Transverse colon (tissue), 4 donors: ENCODE measurements around the gene PRR23E. TPM values are rescaled to one million over a fixed set of nuclear protein-coding genes. Genes with fewer than 3 reads are reported as not detected.

ENCODE experiments used
- DNase-seq: peaks from one replicate; pipeline ENCODE4 v3.0.0-alpha.2; 2019
- H3K27ac ChIP-seq, 4 donors: fragments of 200-600 bp; sonication (generic); 2 replicates each; pipeline ENCODE4 v1.5.1; 2016 to 2018; ENCODE audit warnings: inconsistent platforms in 4 of 4
- H3K27me3 ChIP-seq: fragments of 200-600 bp; sonication (generic); 2 replicates; pipeline ENCODE4 v1.5.1; 2017; ENCODE audit warnings: inconsistent platforms
- H3K36me3 ChIP-seq, 4 donors: fragments of 200-600 bp; sonication (generic); 2 replicates each; pipeline ENCODE4 v1.5.1; 2017 to 2019; ENCODE audit warnings: inconsistent platforms in 4 of 4
- H3K4me1 ChIP-seq, 4 donors: fragments of 200-600 bp; sonication (generic); 2 replicates each; pipeline ENCODE4 v1.5.1; 2017 to 2020; ENCODE audit warnings: inconsistent platforms in 4 of 4
- H3K4me3 ChIP-seq, 4 donors: fragments of 200-600 bp; sonication (generic); 1 replicate in 1 of 4; 2 replicates in 3 of 4; pipeline versions ENCODE4 v1.5.1 to v1.6.1; 2017 to 2019; ENCODE audit warnings: inconsistent platforms in 4 of 4
- H3K9me3 ChIP-seq, 2 donors: fragments of 200-600 bp; sonication (generic); 2 replicates each; pipeline ENCODE4 v1.5.1; 2017 to 2019; ENCODE audit warnings: inconsistent platforms in 2 of 2
- EP300 ChIP-seq: sonication (generic); formaldehyde crosslinking; IDR thresholded peaks from one replicate; pipeline ENCODE4 v1.6.1; 2017; ENCODE audit warnings: antibody characterized with exemption, low read depth
- POLR2A ChIP-seq: fragments of 450-650 bp; IDR thresholded peaks from one replicate; pipeline ENCODE4 v1.6.1; 2016; ENCODE audit warnings: antibody characterized with exemption, mild to moderate bottlenecking, moderate library complexity
- POLR2AphosphoS5 ChIP-seq, 3 donors: sonication (generic); formaldehyde crosslinking; IDR thresholded peaks; one replicate each; pipeline ENCODE4 v1.6.1; 2016; ENCODE audit warnings: antibody characterized with exemption in 3 of 3
- WGBS, 2 donors: methylation state at CpG; one replicate each; pipeline ENCODE4 v1.1.5; 2018; ENCODE audit warnings: low coverage in 1 of 2; 5-methylcytosine and 5-hydroxymethylcytosine counted together
- in situ Hi-C, 4 donors: fragments of 200-750 bp; cut with MboI; loops; one replicate each; pipeline versions ENCODE4 v1.15.0 to v1.15.1; 2017; ENCODE audit warnings: low sequenced_read_pairs in 3 of 4, low pct_ligation_motif_present in 1 of 4, low pct_unique_long_range_greater_than_20kb in 1 of 4
- intact Hi-C: fragments of 100-400 bp; cut with DNase I; formaldehyde crosslinking; loops from one replicate; pipeline ENCODE4 v1.15.1; 2023; ENCODE audit warnings: low total_unique reads
- total RNA-seq, 4 donors: library from RNA; depleted of rRNA; stranded (reverse); fragments of >200 nt; gene quantifications; one replicate each; pipeline ENCODE4 v1.1.0, GENCODE V29; 2016
- TF ChIP-seq, protein P1 (sequence below), 5 experiments: fragments of 200-600 bp in 3 of 5; fragments of 450-650 bp in 2 of 5; sonication (generic) in 3 of 5; IDR thresholded peaks; 1 replicate in 2 of 5; 2 replicates in 3 of 5; pipeline ENCODE4 v1.5.1; 2016 to 2017; ENCODE audit warnings: antibody characterized with exemption in 5 of 5, inconsistent platforms in 3 of 5, mild to moderate bottlenecking in 2 of 5, moderate library complexity in 1 of 5

Gene PRR23E
- total RNA-seq, 4 donors from 2014 or later: not detected

DNA sequence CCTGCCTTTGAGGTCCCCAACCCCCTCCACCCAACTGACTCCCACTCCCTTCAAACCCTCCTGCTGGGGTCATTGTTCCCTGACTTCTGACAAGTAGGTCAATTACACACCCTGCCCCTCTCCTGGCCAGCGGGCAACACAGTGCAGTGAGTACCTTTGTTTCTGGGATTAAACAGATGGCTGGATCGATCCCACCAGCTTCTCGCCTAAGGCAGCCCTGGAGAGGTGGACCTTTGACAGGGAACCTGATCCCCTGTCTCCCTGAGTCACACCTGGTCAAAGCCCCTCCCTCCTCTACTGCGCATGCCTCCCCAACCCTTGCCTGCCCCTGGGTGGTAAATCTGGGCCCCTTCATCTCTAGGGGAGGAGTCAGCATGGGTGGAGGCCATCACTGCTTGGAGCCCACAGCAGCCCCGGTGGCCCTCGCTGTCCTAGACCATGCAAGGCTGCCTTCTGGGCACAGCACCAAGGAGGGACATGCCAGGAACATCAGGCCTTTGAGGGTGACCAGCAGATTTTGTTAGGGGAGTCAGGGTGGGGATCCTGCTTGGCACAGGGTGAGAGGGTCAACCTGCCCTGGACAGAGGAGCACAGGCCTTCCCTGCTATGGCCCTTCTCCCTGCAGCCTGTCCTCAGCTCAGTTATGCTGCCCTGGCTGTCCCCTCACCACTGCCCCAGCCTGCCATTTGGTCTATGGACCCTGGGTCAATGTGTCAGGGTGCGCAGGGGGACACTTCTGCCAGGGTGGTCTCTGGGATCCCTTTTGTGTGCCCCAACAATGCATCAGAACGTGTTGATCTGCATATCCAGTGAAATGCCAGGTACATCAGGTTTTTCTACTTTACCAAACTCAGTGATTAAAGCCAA, 9.8 kb upstream of the PRR23E start:
- in situ Hi-C loops: no loop called here
- 41 to 78% methylated on average over 2 to 8 of the region's 8 CpGs for WGBS, 2 donors
- intact Hi-C loops: no loop called here

DNA sequence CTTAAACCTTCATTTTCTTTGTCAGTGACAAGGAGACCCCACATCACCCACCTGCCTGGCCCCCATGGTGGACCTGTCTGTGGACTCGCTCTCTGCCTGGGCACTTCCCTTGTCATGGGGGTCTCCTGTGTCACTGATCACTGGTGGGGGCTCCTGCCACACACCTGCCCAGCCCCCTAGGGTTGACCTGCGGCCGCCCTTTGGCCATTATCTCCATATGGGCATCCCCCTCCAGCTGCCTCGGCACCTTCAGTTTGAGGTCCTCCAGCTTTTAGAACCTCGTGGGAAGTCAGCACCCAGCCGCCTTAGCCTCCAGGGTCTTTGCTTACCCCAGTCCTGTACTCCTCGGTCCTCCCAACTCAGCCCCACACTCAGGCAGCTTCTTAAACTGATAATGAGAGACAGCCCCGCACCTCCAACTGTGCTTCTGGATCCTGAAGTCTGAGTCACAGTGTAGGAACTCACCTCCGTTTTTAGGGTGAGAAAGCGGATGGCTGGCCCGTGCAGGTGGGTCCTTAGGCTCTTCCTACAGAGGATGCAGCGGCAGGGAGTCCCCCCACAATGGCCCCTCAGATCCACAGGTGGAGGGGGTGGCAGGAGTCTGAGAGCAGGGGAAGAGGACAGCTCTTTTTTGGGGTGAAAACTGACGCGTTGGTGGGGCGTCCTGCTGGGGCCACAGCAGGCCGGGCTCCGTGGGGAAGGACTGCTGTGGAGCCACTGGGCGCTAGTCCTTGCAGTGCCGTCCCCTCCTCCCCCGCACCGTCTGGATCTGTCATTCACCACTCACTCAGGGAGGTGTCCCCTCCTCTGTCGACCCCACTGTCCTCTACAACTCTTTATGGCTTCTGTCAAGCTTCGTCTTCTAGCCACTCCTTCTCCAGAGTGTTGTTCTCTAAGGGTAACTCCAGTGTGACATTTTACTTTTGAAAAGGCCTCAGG, 8.7 kb upstream of the PRR23E start:
- no peak for DNase-seq
- 80 to 100% methylated on average over 2 to 23 of the region's 23 CpGs for WGBS, 2 donors
- in situ Hi-C loops: no loop called here
- H3K36me3 ChIP-seq: no peaks in the 10 kb centered on the region
- TF ChIP-seq POLR2AphosphoS5 (IDR thresholded peaks at IDR 0.05) (no peak), POLR2A (no peak), EP300 (no peak)
- TF ChIP-seq, protein P1, sequence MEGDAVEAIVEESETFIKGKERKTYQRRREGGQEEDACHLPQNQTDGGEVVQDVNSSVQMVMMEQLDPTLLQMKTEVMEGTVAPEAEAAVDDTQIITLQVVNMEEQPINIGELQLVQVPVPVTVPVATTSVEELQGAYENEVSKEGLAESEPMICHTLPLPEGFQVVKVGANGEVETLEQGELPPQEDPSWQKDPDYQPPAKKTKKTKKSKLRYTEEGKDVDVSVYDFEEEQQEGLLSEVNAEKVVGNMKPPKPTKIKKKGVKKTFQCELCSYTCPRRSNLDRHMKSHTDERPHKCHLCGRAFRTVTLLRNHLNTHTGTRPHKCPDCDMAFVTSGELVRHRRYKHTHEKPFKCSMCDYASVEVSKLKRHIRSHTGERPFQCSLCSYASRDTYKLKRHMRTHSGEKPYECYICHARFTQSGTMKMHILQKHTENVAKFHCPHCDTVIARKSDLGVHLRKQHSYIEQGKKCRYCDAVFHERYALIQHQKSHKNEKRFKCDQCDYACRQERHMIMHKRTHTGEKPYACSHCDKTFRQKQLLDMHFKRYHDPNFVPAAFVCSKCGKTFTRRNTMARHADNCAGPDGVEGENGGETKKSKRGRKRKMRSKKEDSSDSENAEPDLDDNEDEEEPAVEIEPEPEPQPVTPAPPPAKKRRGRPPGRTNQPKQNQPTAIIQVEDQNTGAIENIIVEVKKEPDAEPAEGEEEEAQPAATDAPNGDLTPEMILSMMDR (IDR thresholded peaks at IDR 0.05): no peak
- no peaks in the 10 kb centered on the region for H3K27me3 ChIP-seq
- H3K4me3 ChIP-seq: no peak overlapping the region
- H3K4me1 ChIP-seq: no peaks in the 10 kb centered on the region
- intact Hi-C loops: no loop called here
- H3K9me3 ChIP-seq: no peaks in the 10 kb centered on the region
- no peak overlapping the region for H3K27ac ChIP-seq

More for the DNA sequence above, 9.8 kb upstream of the PRR23E start:
- H3K4me1 ChIP-seq: no peaks in the 10 kb centered on the region
- no peak overlapping the region for H3K4me3 ChIP-seq
- DNase-seq: no peak
- H3K27me3 ChIP-seq: no peaks in the 10 kb centered on the region
- no peaks in the 10 kb centered on the region for H3K36me3 ChIP-seq
- no peaks in the 10 kb centered on the region for H3K9me3 ChIP-seq
- no peak for TF ChIP-seq EP300
- no peak for TF ChIP-seq POLR2AphosphoS5 (IDR thresholded peaks at IDR 0.05)
- TF ChIP-seq, protein P1 (IDR thresholded peaks at IDR 0.05): no peak
- no peak for TF ChIP-seq POLR2A
- H3K27ac ChIP-seq: no peak overlapping the region

GRCh38 chr3:127184870-127185216, 8.1 kb upstream of the PRR23E start:
- no peak for DNase-seq
- H3K4me1 ChIP-seq: no peaks in the 10 kb centered on the region
- no peaks in the 10 kb centered on the region for H3K9me3 ChIP-seq
- intact Hi-C loops (no loop called here), in situ Hi-C loops (no loop called here)
- WGBS, 2 donors: 63 to 89% methylated on average over 1 to 4 of the region's 4 CpGs
- no peak overlapping the region for H3K4me3 ChIP-seq
- no peaks in the 10 kb centered on the region for H3K27me3 ChIP-seq
- H3K27ac ChIP-seq: no peak overlapping the region
- no peaks in the 10 kb centered on the region for H3K36me3 ChIP-seq
- TF ChIP-seq POLR2A: no peak
- no peak for TF ChIP-seq POLR2AphosphoS5 (IDR thresholded peaks at IDR 0.05)
- TF ChIP-seq, protein P1 (IDR thresholded peaks at IDR 0.05): no peak
- TF ChIP-seq EP300: no peak

- TF ChIP-seq EP300 (no peak), POLR2A (no peak), POLR2AphosphoS5 (IDR thresholded peaks at IDR 0.05) (no peak)
- TF ChIP-seq, protein P1 (IDR thresholded peaks at IDR 0.05): no peak
- H3K4me3 ChIP-seq: no peak overlapping the region
- no peaks in the 10 kb centered on the region for H3K9me3 ChIP-seq
- H3K27ac ChIP-seq: no peak overlapping the region
- H3K27me3 ChIP-seq: no peaks in the 10 kb centered on the region
- intact Hi-C loops (no loop called here), in situ Hi-C loops (no loop called here)
- H3K36me3 ChIP-seq: no peaks in the 10 kb centered on the region
- DNase-seq: no peak
- no peaks in the 10 kb centered on the region for H3K4me1 ChIP-seq
- WGBS, 2 donors: 69 to 72% methylated on average over 3 of the region's 3 CpGs
Measured at GRCh38 chr3:127185268-127185667, 7.7 kb upstream of the PRR23E start.
